IMR-90 (cell line): ENCODE data around the gene IGLL5. TPM values are rescaled to one million over a fixed set of nuclear protein-coding genes. Genes with fewer than 3 reads are reported as not detected.

Experiments used
- ATAC-seq: fragments of 200-7000 bp; cut with Tn5 transposase; 2 replicates; pipeline ENCODE4 v1.9.1; 2020; ENCODE audit warnings: low read depth, mild to moderate bottlenecking, moderate library complexity
- BruUV-seq: library from RNA; stranded (reverse); fragments of 400-500 nt; replicated peaks from 2 replicates; lab custom pipeline; 2021; lab: Mats Ljungman, UMichigan
- CTCF ChIA-PET: fragments of 300-600 bp; formaldehyde crosslinking; extraction: SDS; loops from one replicate; lab custom pipeline; 2021; ENCODE audit warnings: antibody characterized with exemption; lab: Yijun Ruan, JAX
- POLR2A ChIA-PET: fragments of 300-600 bp; sonication (Branson Sonifier 250); formaldehyde crosslinking; loops from one replicate; lab custom pipeline; 2022; ENCODE audit warnings: antibody characterized with exemption; ENCODE audit not compliant: unreplicated experiment; lab: Charles Lee
- DNase-seq: peaks from one replicate; pipeline ENCODE4 v3.0.0; 2013
- H2AFZ ChIP-seq: replicated peaks from 2 replicates; pipeline ENCODE3; 2013; ENCODE audit warnings: low read length, mild to moderate bottlenecking; ENCODE audit not compliant: poor library complexity
- H2AK5ac ChIP-seq: 2 replicates; pipeline ENCODE4 v1.6.1; 2013; ENCODE audit warnings: low read depth, low read length, inconsistent platforms
- H2AK9ac ChIP-seq: replicated peaks from 2 replicates; pipeline ENCODE3; 2013; ENCODE audit warnings: mild to moderate bottlenecking, low read depth, low read length, moderate library complexity; ENCODE audit not compliant: poor library complexity
- H2BK120ac ChIP-seq: 2 replicates; pipeline ENCODE4 v1.6.1; 2013; ENCODE audit warnings: low read depth, low read length, inconsistent platforms
- H2BK15ac ChIP-seq: 3 replicates; pipeline ENCODE4 v1.6.1; 2013; ENCODE audit warnings: low read depth, low read length, inconsistent platforms
- H2BK20ac ChIP-seq: 2 replicates; pipeline ENCODE4 v1.6.1; 2013; ENCODE audit warnings: low read depth, mild to moderate bottlenecking, inconsistent platforms, low read length, moderate library complexity
- H2BK5ac ChIP-seq: 2 replicates; pipeline ENCODE4 v1.6.1; 2013; ENCODE audit warnings: mild to moderate bottlenecking, low read depth, low read length, inconsistent platforms; ENCODE audit not compliant: poor library complexity, severe bottlenecking
- H3K14ac ChIP-seq: replicated peaks from 2 replicates; pipeline ENCODE4 v1.6.1; 2013; ENCODE audit warnings: low read depth, low read length, inconsistent platforms
- H3K18ac ChIP-seq: 2 replicates; pipeline ENCODE4 v1.6.1; 2013; ENCODE audit warnings: low read depth, low read length, control low read depth
- H3K23ac ChIP-seq: 2 replicates; pipeline ENCODE4 v1.6.1; 2013; ENCODE audit warnings: low read depth, low read length, inconsistent platforms
- H3K27ac ChIP-seq: 2 replicates; pipeline ENCODE4 v1.5.1; 2013; ENCODE audit warnings: mild to moderate bottlenecking, control low read depth, low read length; ENCODE audit not compliant: insufficient read depth
- H3K27me3 ChIP-seq: 2 replicates; pipeline ENCODE4 v1.6.1; 2013; ENCODE audit warnings: low read length; ENCODE audit not compliant: control insufficient read depth, insufficient read depth
- H3K36me3 ChIP-seq: 2 replicates; pipeline ENCODE4 v1.6.1; 2013; ENCODE audit warnings: low read length, mixed read lengths; ENCODE audit not compliant: control insufficient read depth, insufficient read depth
- H3K4ac ChIP-seq: 2 replicates; pipeline ENCODE4 v1.6.1; 2013; ENCODE audit warnings: low read depth, low read length, inconsistent platforms
- H3K4me1 ChIP-seq: 2 replicates; pipeline ENCODE4 v1.6.1; 2013; ENCODE audit warnings: low read length, mixed read lengths; ENCODE audit not compliant: control insufficient read depth, insufficient read depth
- H3K4me2 ChIP-seq: 2 replicates; pipeline ENCODE4 v1.6.1; 2013; ENCODE audit warnings: low read depth, mild to moderate bottlenecking, control low read depth, low read length, moderate library complexity
- H3K4me3 ChIP-seq: 2 replicates; pipeline ENCODE4 v1.5.1; 2013; ENCODE audit warnings: low read depth, mild to moderate bottlenecking, control low read depth, low read length, moderate library complexity; ENCODE audit not compliant: insufficient read depth
- H3K56ac ChIP-seq: 2 replicates; pipeline ENCODE4 v1.6.1; 2013; ENCODE audit warnings: low read length, inconsistent platforms; ENCODE audit not compliant: insufficient read depth; ENCODE audit errors: extremely low read depth
- H3K79me1 ChIP-seq, 2 experiments: 2 replicates each; pipeline ENCODE4 v1.6.1; 2013; ENCODE audit warnings: low read length in 2 of 2, inconsistent platforms in 1 of 2, low read depth in 1 of 2
- H3K9ac ChIP-seq: 2 replicates; pipeline ENCODE4 v1.6.1; 2013; ENCODE audit warnings: low read depth, low read length, control low read depth
- H3K9me1 ChIP-seq: 2 replicates; pipeline ENCODE4 v1.6.1; 2013; ENCODE audit warnings: low read length, inconsistent platforms; ENCODE audit not compliant: insufficient read depth
- H3K9me3 ChIP-seq: 2 replicates; pipeline ENCODE4 v1.6.1; 2013; ENCODE audit warnings: low read length; ENCODE audit not compliant: control insufficient read depth, insufficient read depth
- H4K20me1 ChIP-seq: 2 replicates; pipeline ENCODE4 v1.6.1; 2013; ENCODE audit warnings: low read length, inconsistent platforms; ENCODE audit not compliant: insufficient read depth
- H4K5ac ChIP-seq: 2 replicates; pipeline ENCODE4 v1.6.1; 2013; ENCODE audit warnings: mild to moderate bottlenecking, low read depth, low read length, control low read depth
- H4K8ac ChIP-seq, 2 experiments: 2 replicates each; pipeline ENCODE4 v1.6.1; 2013; ENCODE audit warnings: low read depth in 2 of 2, low read length in 2 of 2, control low read depth in 1 of 2, inconsistent platforms in 1 of 2
- H4K91ac ChIP-seq: 2 replicates; pipeline ENCODE4 v1.6.1; 2013; ENCODE audit warnings: low read depth, low read length, inconsistent platforms; ENCODE audit not compliant: insufficient read depth
- CEBPB ChIP-seq: IDR thresholded peaks from 2 replicates; pipeline ENCODE4 v1.6.1; 2012; ENCODE audit warnings: low read depth, low read length, improper control_type of control experiment
- FOS ChIP-seq: fragments of 150-350 bp; IDR thresholded peaks from 2 replicates; pipeline ENCODE4 v1.6.1; 2016; ENCODE audit warnings: low read depth, low read length
- MAFK ChIP-seq: IDR thresholded peaks from 2 replicates; pipeline ENCODE4 v1.6.1; 2012; ENCODE audit warnings: low read depth, low read length, improper control_type of control experiment
- MAZ ChIP-seq: IDR thresholded peaks from 2 replicates; pipeline ENCODE4 v1.6.1; 2012; ENCODE audit warnings: low read depth, mild to moderate bottlenecking, low read length, improper control_type of control experiment, moderate library complexity, borderline replicate concordance
- MXI1 ChIP-seq: IDR thresholded peaks from 2 replicates; pipeline ENCODE4 v1.6.1; 2012; ENCODE audit warnings: low read depth, mild to moderate bottlenecking, low read length, moderate library complexity, borderline replicate concordance
- RAD21 ChIP-seq: IDR thresholded peaks from 2 replicates; pipeline ENCODE4 v1.6.1; 2012; ENCODE audit warnings: low read length, improper control_type of control experiment
- RFX5 ChIP-seq: IDR thresholded peaks from 2 replicates; pipeline ENCODE4 v1.8.0; 2012; ENCODE audit warnings: low read depth, mild to moderate bottlenecking, low read length, moderate library complexity
- SMC3 ChIP-seq: fragments of 150-350 bp; IDR thresholded peaks from 2 replicates; pipeline ENCODE4 v1.6.1; 2016; ENCODE audit warnings: low read depth, mild to moderate bottlenecking, antibody characterized with exemption, low read length, moderate library complexity
- WGBS, 2 experiments: methylation state at CpG; one replicate each; pipeline versions ENCODE4 v1.1.5 to v1.1.7; 2013; ENCODE audit warnings: missing lambda C conversion rate in 2 of 2; ENCODE audit not compliant: insufficient read length in 1 of 2; ENCODE audit errors: extremely low coverage in 2 of 2; 5-methylcytosine and 5-hydroxymethylcytosine counted together
- dilution Hi-C: fragments of 300-500 bp; cut with HindIII; formaldehyde crosslinking; loops from one replicate; pipeline ENCODE4 v1.14.3; 2018; ENCODE audit warnings: low sequenced_read_pairs; ENCODE audit not compliant: unreplicated experiment
- in situ Hi-C: fragments of 300-500 bp; cut with MboI; formaldehyde crosslinking; loops from 3 replicates; pipeline ENCODE4 v1.14.3; 2019; ENCODE audit warnings: low sequenced_read_pairs, inconsistent platforms, mixed read lengths
- intact Hi-C: fragments of 100-400 bp; cut with micrococcal nuclease; formaldehyde crosslinking; loops from 2 replicates; pipeline ENCODE4 v1.10.0; 2022
- polyA plus RNA-seq, 3 experiments: library from polyadenylated mRNA; depleted of rRNA; stranded (reverse); fragments of >200 nt; gene quantifications; 2 replicates each; pipeline ENCODE4 v1.2.3, GENCODE V29; 2012; ENCODE audit warnings: low replicate concordance in 1 of 3
- total RNA-seq: library from RNA; depleted of rRNA; stranded (reverse); fragments of >200 nt; gene quantifications from 2 replicates; pipeline ENCODE4 v1.2.3, GENCODE V29; 2012
- TF ChIP-seq, protein P1 (sequence below): conservative IDR thresholded peaks from 2 replicates; pipeline ENCODE4 v1.5.1; 2012; ENCODE audit warnings: mild to moderate bottlenecking, low read depth, low read length, improper control_type of control experiment

Gene IGLL5
- total and polyA plus RNA-seq, 2 of the 4 experiments (the other 2 are of a cell fraction), result not detected

DNA sequence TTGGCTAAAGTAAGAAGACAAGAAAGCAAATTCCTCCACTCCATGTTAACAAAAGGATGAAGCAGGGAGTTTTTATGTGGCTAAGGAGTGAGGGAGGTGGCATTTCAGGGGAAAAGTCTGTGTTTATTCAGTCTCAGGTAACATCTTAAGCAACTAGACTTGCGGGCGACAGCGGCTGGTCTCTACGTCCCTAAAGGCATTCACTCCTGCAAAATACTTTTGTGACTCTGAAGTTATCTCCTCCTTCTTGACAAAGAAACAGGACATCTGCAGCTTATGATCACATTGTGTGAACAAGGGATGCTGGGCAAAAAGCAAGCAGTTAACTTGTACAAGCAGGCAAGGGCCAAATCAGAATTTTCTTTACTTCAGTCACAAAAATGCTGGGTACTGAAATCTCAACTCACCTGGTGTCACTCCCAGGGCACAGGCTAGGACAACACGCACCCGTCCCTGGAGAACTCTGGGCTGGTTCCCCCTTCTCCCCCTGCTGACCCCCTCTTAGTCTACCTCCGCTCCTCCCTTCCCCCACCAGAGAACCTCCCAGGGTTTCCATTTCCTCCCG, 38.3 kb downstream of the IGLL5 start:
- intact Hi-C loops, result no loop called here
- no peak overlapping the region for H2AK9ac ChIP-seq
- no peak overlapping the region for H2AK5ac ChIP-seq
- CTCF ChIA-PET, result no interaction called here
- no peaks in the 10 kb centered on the region for H3K36me3 ChIP-seq
- no peak overlapping the region for H3K4ac ChIP-seq
- dilution Hi-C loops, result no loop called here
- no peak overlapping the region for H4K5ac ChIP-seq
- BruUV-seq, result no TSS peak
- no peak overlapping the region for H2BK15ac ChIP-seq
- H2BK120ac ChIP-seq, result no peak overlapping the region
- H3K23ac ChIP-seq, result no peak overlapping the region
- 20% methylated on average over 1 of the region's 8 CpGs; no CpG with 5 or more reads in 1 of the 2 experiments for WGBS, 2 experiments
- POLR2A ChIA-PET, result no interaction called here
- no peak overlapping the region for H4K8ac ChIP-seq
- in situ Hi-C loops, result no loop called here
- TF ChIP-seq CEBPB, result no peak
- no peak for TF ChIP-seq RFX5
- no peak for TF ChIP-seq MAFK
- no peak for TF ChIP-seq RAD21
- no peak for TF ChIP-seq SMC3
- TF ChIP-seq, protein P1, sequence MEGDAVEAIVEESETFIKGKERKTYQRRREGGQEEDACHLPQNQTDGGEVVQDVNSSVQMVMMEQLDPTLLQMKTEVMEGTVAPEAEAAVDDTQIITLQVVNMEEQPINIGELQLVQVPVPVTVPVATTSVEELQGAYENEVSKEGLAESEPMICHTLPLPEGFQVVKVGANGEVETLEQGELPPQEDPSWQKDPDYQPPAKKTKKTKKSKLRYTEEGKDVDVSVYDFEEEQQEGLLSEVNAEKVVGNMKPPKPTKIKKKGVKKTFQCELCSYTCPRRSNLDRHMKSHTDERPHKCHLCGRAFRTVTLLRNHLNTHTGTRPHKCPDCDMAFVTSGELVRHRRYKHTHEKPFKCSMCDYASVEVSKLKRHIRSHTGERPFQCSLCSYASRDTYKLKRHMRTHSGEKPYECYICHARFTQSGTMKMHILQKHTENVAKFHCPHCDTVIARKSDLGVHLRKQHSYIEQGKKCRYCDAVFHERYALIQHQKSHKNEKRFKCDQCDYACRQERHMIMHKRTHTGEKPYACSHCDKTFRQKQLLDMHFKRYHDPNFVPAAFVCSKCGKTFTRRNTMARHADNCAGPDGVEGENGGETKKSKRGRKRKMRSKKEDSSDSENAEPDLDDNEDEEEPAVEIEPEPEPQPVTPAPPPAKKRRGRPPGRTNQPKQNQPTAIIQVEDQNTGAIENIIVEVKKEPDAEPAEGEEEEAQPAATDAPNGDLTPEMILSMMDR, result no peak
- TF ChIP-seq FOS, result no peak
- TF ChIP-seq MAZ, result no peak
- no peak for TF ChIP-seq MXI1
- H2BK20ac ChIP-seq, result no peak overlapping the region
- no peak overlapping the region for H3K27ac ChIP-seq
- H3K4me1 ChIP-seq, result no peaks in the 10 kb centered on the region
- H3K79me1 ChIP-seq, result no peaks in the 10 kb centered on the region
- no peak overlapping the region for H2AFZ ChIP-seq
- H3K4me2 ChIP-seq, result no peak overlapping the region
- no peak overlapping the region for H4K91ac ChIP-seq
- ATAC-seq (no peak), DNase-seq (no peak)
- no peak overlapping the region for H2BK5ac ChIP-seq
- H3K56ac ChIP-seq, result no peak overlapping the region
- H3K9me3 ChIP-seq, result no peaks in the 10 kb centered on the region
- no peak overlapping the region for H3K9ac ChIP-seq
- no peaks in the 10 kb centered on the region for H4K20me1 ChIP-seq
- no peak overlapping the region for H3K14ac ChIP-seq
- H3K27me3 ChIP-seq, result peaks cover 6% of the 10 kb centered on the region
- no peak overlapping the region for H3K18ac ChIP-seq
- H3K4me3 ChIP-seq, result no peak overlapping the region
- no peaks in the 10 kb centered on the region for H3K9me1 ChIP-seq
